ENCODE measurements around the gene RASSF3. TPM values are rescaled to one million over a fixed set of nuclear protein-coding genes. Genes with fewer than 3 reads are reported as not detected.

The RASSF3 gene
- polyA plus RNA-seq, 4 donors = 18.4 to 29.2 (median 22.5) TPM

Other genes with a start within 250 kb of the RASSF3 start
- gene C12orf56, start 219.7 kb upstream of the RASSF3 start, polyA plus RNA-seq (ENCODE audit: insufficient read length in 4 of 4) = 1 to 10 TPM in 2 of 4 donors, under 1 TPM in 2; 0.20 to 2.0 (median 0.99) TPM
- gene XPOT, start 206.1 kb upstream of the RASSF3 start, polyA plus RNA-seq (ENCODE audit: insufficient read length in 4 of 4) = 10 to 100 TPM; 58.1 to 73.1 (median 66.3) TPM
- gene TBK1, start 158.4 kb upstream of the RASSF3 start, polyA plus RNA-seq (ENCODE audit: insufficient read length in 4 of 4) = 10 to 100 TPM; 20.6 to 26.9 (median 24.1) TPM
- 100 to 1,000 TPM; 135 to 183 (median 151) TPM for gene GNS, start 148.9 kb downstream of the RASSF3 start, polyA plus RNA-seq (ENCODE audit: insufficient read length in 4 of 4)
- 1 to 10 TPM; 1.3 to 8.4 (median 6.2) TPM for gene TBC1D30, start 214.2 kb downstream of the RASSF3 start, polyA plus RNA-seq (ENCODE audit: insufficient read length in 4 of 4)